Measurements from ENCODE around the gene VWF.
A peak's percentile ranks its signal among the peaks of the same experiment; 100 is the strongest.
"Not testable (repeated sequence)": the region's sequence is repeated elsewhere in the genome, so short reads cannot be mapped to it uniquely, and the experiment has no call there.

Gene VWF

GRCh38 chr12:6114476-6114870, 10.0 kb downstream of the VWF start:
- in situ Hi-C loops (cut with HindIII; ENCODE audit: low pct_ligation_motif_present, low pct_unique_long_range_greater_than_20kb, low sequenced_read_pairs): no loop called here
- DNase-seq: no peak

DNA sequence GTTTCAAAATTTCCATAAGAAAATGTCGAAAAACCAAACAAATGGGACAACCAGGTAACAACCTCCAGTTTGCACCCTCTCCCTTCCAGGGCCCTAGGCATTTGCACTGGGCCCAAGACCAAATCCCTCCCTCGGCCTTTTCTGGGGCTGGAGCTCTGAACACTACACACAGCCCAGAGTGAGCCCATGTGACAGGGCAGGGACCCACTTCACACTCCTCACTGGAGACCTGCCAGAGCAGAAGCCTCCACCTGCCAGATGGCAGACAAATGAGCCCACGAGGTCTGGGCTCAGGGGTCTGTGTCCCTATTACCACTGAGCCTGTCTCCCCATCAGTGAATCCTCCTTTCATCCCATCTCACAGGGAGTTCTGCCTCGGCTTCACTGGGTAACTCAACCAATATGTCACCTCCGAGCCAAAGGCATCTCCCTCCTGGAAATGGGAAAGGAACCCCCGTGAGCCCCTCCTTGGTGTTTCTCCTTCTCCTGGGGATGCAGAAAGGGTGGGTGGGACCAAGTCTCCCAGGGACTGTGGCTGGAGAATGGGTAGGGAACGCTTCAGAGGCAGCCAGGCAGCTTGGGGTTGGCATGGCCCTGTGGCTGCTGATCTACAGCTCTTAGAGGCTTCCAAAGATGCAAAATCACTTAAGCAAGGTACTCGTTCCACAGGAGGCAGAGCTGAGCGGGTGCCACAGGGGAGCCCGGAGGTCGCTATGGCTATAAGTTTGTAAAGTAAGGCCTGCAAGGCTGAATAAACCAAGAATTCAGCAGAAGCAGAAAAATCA, 10.6 kb downstream of the VWF start:
- in situ Hi-C loops (cut with HindIII; ENCODE audit: low pct_ligation_motif_present, low pct_unique_long_range_greater_than_20kb, low sequenced_read_pairs): no loop called here
- no peak for DNase-seq

GRCh38 chr12:6112004-6112403, 12.5 kb downstream of the VWF start:
- in situ Hi-C loops (cut with HindIII; ENCODE audit: low pct_ligation_motif_present, low pct_unique_long_range_greater_than_20kb, low sequenced_read_pairs): no loop called here
- DNase-seq: no peak

DNA sequence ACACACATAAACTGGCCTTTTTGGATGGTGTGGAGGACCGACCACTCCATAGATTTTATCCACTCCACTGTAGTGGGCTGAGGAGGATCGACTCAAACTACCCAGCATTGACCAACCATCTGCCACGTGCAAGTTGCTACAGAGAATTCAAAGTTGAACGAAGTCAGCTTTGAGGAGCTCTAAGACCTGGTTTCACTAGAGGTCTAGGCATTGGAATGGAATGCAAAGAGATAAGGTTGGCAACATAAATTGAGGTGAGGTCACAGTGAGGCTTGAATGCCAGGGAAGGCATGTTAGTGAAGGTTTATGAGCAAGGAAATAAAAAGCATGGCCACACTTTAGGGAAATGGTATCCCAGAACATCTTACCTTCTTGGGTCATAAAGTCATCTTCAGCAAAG, 14.5 kb downstream of the VWF start:
- in situ Hi-C loops (cut with HindIII; ENCODE audit: low pct_ligation_motif_present, low pct_unique_long_range_greater_than_20kb, low sequenced_read_pairs): no loop called here

GRCh38 chr12:6106218-6106617, 18.3 kb downstream of the VWF start:
- in situ Hi-C loops (cut with HindIII; ENCODE audit: low pct_ligation_motif_present, low pct_unique_long_range_greater_than_20kb, low sequenced_read_pairs): no loop called here
- no peak for DNase-seq

More for the DNA sequence above, 14.5 kb downstream of the VWF start:
- DNase-seq: no peak

GRCh38 chr12:6104842-6105241, 19.6 kb downstream of the VWF start:
- in situ Hi-C loops (cut with HindIII; ENCODE audit: low pct_ligation_motif_present, low pct_unique_long_range_greater_than_20kb, low sequenced_read_pairs): no loop called here
- DNase-seq: no peak

DNA sequence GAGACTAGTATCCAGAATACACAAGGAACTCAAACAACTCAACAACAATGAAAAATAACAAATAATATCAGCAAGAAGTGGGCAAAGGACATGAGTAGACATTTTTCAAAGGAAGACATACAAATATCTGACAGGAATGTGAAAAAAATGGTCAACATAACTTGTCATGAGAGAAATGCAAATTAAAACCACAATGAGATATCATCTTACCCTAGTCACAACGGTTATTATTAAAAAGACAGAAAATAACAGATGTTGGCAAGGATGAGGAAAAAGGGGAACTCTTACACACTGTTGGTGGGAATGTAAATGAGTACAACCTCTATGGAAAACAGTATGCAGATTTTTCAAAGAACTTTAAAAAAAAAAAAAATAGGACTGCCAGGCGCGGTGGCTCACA, 20.4 kb downstream of the VWF start:
- in situ Hi-C loops (cut with HindIII; ENCODE audit: low pct_ligation_motif_present, low pct_unique_long_range_greater_than_20kb, low sequenced_read_pairs): no loop called here
- DNase-seq: no peak

GRCh38 chr12:6102021-6102420, 22.4 kb downstream of the VWF start:
- in situ Hi-C loops (cut with HindIII; ENCODE audit: low pct_ligation_motif_present, low pct_unique_long_range_greater_than_20kb, low sequenced_read_pairs): not testable (repeated sequence)

GRCh38 chr12:6099316-6099715, 25.2 kb downstream of the VWF start:
- no peak for DNase-seq
- in situ Hi-C loops (cut with HindIII; ENCODE audit: low pct_ligation_motif_present, low pct_unique_long_range_greater_than_20kb, low sequenced_read_pairs): no loop called here

More at GRCh38 chr12:6102021-6102420, 22.4 kb downstream of the VWF start:
- DNase-seq: not testable (repeated sequence)

DNA sequence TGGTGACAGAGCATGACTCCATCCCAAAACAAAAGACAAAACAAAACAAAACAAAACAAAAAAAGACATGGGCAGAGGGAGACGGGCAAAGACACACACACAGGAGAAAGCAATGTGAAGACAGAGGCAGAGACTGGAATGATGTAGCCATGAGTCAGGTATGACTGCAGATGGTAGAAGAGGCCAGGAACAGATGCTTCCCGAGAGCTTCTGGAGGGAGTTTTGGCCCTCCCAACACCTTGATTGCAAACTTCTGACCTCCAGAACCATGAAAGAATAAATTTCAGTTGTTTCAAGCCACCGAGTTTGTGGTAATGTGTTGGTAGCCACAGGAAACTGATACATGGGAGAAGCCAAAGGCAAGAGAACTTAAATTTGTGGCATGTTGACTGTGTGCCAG, 27.1 kb downstream of the VWF start:
- in situ Hi-C loops (cut with HindIII; ENCODE audit: low pct_ligation_motif_present, low pct_unique_long_range_greater_than_20kb, low sequenced_read_pairs): no loop called here
- DNase-seq: no peak

DNA sequence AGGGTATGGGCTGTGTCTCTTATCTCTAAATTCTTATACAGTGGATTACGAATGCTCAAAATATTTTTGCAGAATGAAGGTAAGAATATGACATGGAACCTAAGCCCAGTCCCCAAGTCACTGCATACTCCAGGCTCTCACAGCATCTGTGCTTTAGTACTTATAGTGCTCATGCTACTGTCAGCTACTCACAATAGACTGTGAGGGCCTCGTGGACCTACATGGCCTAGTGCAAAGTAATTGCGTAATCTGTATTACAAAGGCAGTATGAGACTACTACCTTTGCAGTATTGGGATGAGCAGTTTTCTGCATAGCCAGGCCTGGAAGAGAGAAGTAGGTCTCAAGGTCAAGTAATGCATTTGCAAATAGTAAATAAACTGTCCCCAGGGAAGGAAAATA, 27.9 kb downstream of the VWF start:
- in situ Hi-C loops (cut with HindIII; ENCODE audit: low pct_ligation_motif_present, low pct_unique_long_range_greater_than_20kb, low sequenced_read_pairs): no loop called here
- DNase-seq: no peak

- in situ Hi-C loops (cut with HindIII; ENCODE audit: low pct_ligation_motif_present, low pct_unique_long_range_greater_than_20kb, low sequenced_read_pairs): no loop called here
- DNase-seq: no peak
Measured at GRCh38 chr12:6095269-6095668, 29.2 kb downstream of the VWF start.

DNA sequence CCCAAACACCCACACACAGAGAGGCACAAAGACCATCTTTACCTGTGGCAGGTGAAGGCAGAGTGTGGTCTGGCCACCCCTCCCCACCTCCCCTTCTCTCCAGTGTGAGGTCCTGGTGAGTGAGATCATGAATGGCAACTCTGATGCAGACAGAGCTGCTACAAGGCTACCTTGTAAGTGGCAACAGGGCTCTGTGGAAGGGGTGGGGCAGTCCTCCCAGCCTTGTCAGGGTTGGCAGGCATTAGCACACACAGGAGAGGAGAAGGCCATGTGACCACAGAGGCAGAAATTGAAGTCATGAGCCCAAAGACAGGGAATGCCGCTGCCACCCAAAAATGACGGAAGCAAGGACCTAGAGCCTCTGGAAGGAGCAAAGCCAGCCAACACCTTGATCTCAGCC, 30.7 kb downstream of the VWF start:
- peak; percentile 37 for DNase-seq

DNA sequence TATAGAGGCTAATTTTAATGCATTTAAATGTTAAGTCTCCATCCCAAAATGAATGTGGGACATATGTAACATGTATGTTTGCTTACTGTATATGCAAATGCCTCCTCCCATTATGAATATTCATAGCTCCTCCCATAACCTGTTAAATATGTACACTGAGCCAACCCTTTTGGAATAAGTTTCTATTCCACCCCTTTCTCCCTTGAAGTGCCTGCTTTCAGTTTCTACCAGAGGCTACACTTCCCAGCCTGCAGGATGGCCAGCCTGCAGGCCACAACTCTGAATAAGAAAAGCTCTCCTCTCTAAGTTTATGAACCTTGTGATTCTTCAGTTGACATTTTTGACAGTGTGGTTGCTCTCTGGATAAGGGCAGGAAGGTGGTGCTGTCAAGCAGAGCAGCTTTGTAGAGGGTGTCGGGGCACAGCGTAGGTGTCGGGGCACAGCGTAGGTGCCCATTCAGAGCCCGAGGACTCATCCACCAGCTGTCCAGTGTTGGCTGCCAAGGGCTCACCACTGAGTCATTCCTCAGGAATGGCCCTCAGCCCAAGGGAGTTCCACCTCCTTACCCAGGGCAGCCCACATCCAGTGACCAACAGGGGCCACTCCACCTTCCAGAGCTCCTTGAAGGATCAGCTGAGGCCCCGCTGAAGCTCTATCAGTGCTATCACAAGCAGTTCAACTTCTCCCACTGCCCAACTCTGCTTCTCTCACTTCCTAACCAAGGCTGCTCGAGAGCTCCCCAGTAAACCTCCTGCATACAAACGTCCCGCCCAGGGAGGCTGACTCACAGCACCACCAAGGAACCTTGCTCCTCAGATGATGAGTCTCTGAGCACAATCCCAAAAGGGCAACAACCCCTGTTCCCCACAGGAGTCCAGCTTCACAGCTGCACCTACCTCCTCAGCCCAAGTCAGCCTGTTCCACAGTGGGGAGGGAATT, 31.4 kb downstream of the VWF start:
- DNase-seq: peak; percentile 99
- in situ Hi-C loops (cut with HindIII; ENCODE audit: low pct_ligation_motif_present, low pct_unique_long_range_greater_than_20kb, low sequenced_read_pairs): no loop called here

More for the DNA sequence above, 30.7 kb downstream of the VWF start:
- in situ Hi-C loops (cut with HindIII; ENCODE audit: low pct_ligation_motif_present, low pct_unique_long_range_greater_than_20kb, low sequenced_read_pairs): no loop called here

- DNase-seq: no peak
- in situ Hi-C loops (cut with HindIII; ENCODE audit: low pct_ligation_motif_present, low pct_unique_long_range_greater_than_20kb, low sequenced_read_pairs): no loop called here
Measured at GRCh38 chr12:6091786-6092566, 32.5 kb downstream of the VWF start.

DNA sequence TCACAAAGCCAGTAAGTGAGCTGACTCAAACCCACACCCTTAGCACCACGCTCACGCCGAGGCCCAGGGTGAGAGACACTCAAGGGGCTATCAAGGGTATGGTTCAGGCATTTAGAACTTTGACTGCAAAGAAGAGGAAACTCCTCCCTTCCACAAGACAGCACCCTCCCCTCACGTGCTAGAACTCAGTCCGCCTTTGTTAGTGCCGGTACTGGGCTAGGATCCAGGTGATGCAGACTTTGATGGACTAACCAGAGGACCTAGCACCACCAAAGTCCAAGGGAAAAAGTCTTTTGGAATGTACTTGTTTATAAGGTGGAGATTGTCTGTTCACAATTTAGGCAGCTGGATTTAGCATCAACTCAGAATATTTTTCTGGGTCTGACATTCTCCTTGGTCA, 33.7 kb downstream of the VWF start:
- in situ Hi-C loops (cut with HindIII; ENCODE audit: low pct_ligation_motif_present, low pct_unique_long_range_greater_than_20kb, low sequenced_read_pairs): no loop called here
- no peak for DNase-seq

- no peak for DNase-seq
- in situ Hi-C loops (cut with HindIII; ENCODE audit: low pct_ligation_motif_present, low pct_unique_long_range_greater_than_20kb, low sequenced_read_pairs): no loop called here
Measured at GRCh38 chr12:6088921-6089747, 35.3 kb downstream of the VWF start.

GRCh38 chr12:6086316-6086715, 38.2 kb downstream of the VWF start:
- in situ Hi-C loops (cut with HindIII; ENCODE audit: low pct_ligation_motif_present, low pct_unique_long_range_greater_than_20kb, low sequenced_read_pairs): no loop called here
- no peak for DNase-seq

All from ACHN (cell line).